Astrocyte of the spinal cord (primary cell): ENCODE data around the gene IFNA13.
"Not testable (repeated sequence)": the region's sequence is repeated elsewhere in the genome, so short reads cannot be mapped to it uniquely, and the experiment has no call there.

Experiments used
- DNase-seq: peaks from one replicate; pipeline ENCODE4 v3.0.0; 2011; ENCODE audit warnings: low read depth, low spot score
- H3K4me3 ChIP-seq: 2 replicates; pipeline ENCODE4 v1.5.1; 2011; ENCODE audit warnings: low read depth, mild to moderate bottlenecking, low read length, moderate library complexity
- CTCF ChIP-seq: IDR thresholded peaks from 2 replicates; pipeline ENCODE4 v1.5.1; 2012; ENCODE audit warnings: low read depth, mild to moderate bottlenecking, low read length, inconsistent platforms
- in situ Hi-C: cut with HindIII; loops from 2 replicates; pipeline ENCODE4 v1.10.0; 2017; ENCODE audit warnings: low sequenced_read_pairs

Gene IFNA13

GRCh38 chr9:21392270-21392669 is 24.4 kb upstream of the IFNA13 start:
- TF ChIP-seq CTCF: peak; percentile 15
- no peak overlapping the region for H3K4me3 ChIP-seq
- in situ Hi-C loops: no loop called here
- no peak for DNase-seq

GRCh38 chr9:21385131-21385670 is 17.3 kb upstream of the IFNA13 start, which contains the start of gene IFNA2:
Gene IFNA2, minus strand, starts transcription at chr9:21385398. Its CDS starts 69 bp downstream, at chr9:21385329.
- in situ Hi-C loops: no loop called here
- no peak for TF ChIP-seq CTCF
- DNase-seq: no peak
- H3K4me3 ChIP-seq: no peak within 1 kb of the TSS

GRCh38 chr9:21383627-21384026 is 15.8 kb upstream of the IFNA13 start:
- TF ChIP-seq CTCF: no peak
- no peak overlapping the region for H3K4me3 ChIP-seq
- no peak for DNase-seq
- in situ Hi-C loops: no loop called here

GRCh38 chr9:21381448-21382339 is 13.8 kb upstream of the IFNA13 start:
- TF ChIP-seq CTCF: no peak
- no peak for DNase-seq
- no peak overlapping the region for H3K4me3 ChIP-seq
- in situ Hi-C loops: no loop called here

GRCh38 chr9:21371467-21371866 is 3.6 kb upstream of the IFNA13 start:
- H3K4me3 ChIP-seq, in situ Hi-C loops, DNase-seq: not testable (repeated sequence)

GRCh38 chr9:21367169-21367568 is 688 bp downstream of the IFNA13 start:
- H3K4me3 ChIP-seq, DNase-seq, in situ Hi-C loops: not testable (repeated sequence)

- in situ Hi-C loops: no loop called here
- no peak for TF ChIP-seq CTCF
- DNase-seq: no peak
- H3K4me3 ChIP-seq: no peak overlapping the region
These were observed 5.6 kb downstream of the IFNA13 start for GRCh38 chr9:21362287-21362686.
